IPS-20b (cell line): ENCODE results near the gene POU3F1.

Experiments
- H3K27ac ChIP-seq: one replicate; pipeline ENCODE4 v1.5.1; 2013; ENCODE audit warnings: low read length
- H3K27me3 ChIP-seq: 2 replicates; pipeline ENCODE4 v1.6.1; 2013; ENCODE audit warnings: mild to moderate bottlenecking, low read length, inconsistent platforms; ENCODE audit not compliant: insufficient read depth
- H3K36me3 ChIP-seq: 2 replicates; pipeline ENCODE4 v1.6.1; 2013; ENCODE audit warnings: low read depth, mild to moderate bottlenecking, inconsistent platforms, low read length, moderate library complexity; ENCODE audit not compliant: insufficient read depth
- H3K4me1 ChIP-seq: 2 replicates; pipeline ENCODE4 v1.6.1; 2013; ENCODE audit warnings: mild to moderate bottlenecking, control low read depth, inconsistent platforms, low read length, moderate library complexity; ENCODE audit not compliant: insufficient read depth
- H3K4me3 ChIP-seq: 2 replicates; pipeline ENCODE4 v1.5.1; 2013; ENCODE audit warnings: mild to moderate bottlenecking, low read length, inconsistent platforms
- H3K9ac ChIP-seq: 2 replicates; pipeline ENCODE4 v1.6.1; 2013; ENCODE audit warnings: low read depth, mild to moderate bottlenecking, inconsistent platforms, low read length, moderate library complexity
- H3K9me3 ChIP-seq: 2 replicates; pipeline ENCODE4 v1.6.1; 2013; ENCODE audit warnings: mild to moderate bottlenecking, low read depth, low read length, inconsistent platforms; ENCODE audit not compliant: insufficient read depth

Gene POU3F1

DNA sequence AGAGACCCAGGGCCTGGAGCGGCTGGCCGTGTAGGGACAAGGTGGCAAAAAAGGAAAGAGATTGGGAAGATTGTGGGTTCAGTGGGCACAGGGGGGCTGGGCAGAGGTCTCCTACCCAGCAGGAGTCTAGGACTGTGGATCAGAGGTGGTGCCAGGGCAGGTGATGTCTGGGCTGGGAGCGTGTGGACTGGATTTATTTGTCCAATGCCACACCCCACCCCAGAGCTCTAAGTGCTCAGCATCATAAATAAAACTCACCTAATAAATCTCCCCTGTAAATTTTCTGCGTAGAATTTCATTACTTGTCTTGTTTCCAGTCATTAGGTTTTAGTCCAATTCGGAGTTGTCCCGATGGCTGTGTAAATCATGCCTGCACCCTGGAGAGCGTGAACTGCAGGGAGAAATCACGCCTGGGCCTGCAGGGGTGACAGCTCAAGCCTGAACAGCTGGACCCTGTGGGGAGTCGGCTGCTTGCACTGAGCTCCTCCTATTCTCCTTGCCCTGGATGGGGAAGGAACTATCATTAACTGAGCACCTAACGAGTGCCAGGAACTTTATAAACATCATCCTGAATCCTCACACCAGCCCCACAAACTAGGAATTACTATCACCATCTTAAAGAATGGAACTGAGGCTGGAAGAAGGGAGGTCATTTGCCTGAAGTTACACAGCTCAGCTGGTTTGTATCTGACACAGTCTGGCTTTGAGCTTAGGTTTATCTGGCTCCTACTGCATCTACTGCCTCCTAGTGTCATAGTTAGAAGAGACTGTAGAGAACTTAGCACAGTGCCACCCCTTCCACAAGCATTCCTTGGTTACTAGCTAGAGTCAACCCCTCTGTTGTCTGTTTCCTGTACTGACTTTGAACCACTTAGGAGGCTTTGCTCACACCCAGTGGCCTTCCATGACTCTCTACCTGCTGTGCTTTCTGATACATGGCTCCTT lies 25.0 kb upstream of the POU3F1 start:
- H3K4me3 ChIP-seq = no peak overlapping the region
- no peak overlapping the region for H3K27ac ChIP-seq
- no peaks in the 10 kb centered on the region for H3K27me3 ChIP-seq
- H3K9ac ChIP-seq = no peak overlapping the region
- peaks cover 18% of the 10 kb centered on the region for H3K4me1 ChIP-seq
- no peaks in the 10 kb centered on the region for H3K36me3 ChIP-seq
- no peaks in the 10 kb centered on the region for H3K9me3 ChIP-seq

DNA sequence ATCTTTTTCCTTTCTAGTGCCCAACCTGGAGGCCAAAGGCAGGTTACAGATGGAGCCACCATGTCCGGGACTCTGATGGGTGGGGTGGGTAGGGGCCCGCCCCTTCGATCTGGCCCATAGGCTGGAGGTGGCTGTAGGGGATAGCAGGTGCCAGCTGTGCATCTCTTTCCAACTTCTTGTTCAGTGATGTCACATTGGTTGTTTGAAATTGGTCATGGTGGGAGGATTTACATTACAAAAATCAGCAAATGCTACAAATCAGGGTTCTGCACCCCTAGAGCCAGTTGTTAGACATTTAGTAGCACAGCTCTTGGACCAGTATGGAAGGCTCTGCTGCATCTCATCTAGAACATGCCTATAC lies 22.4 kb upstream of the POU3F1 start:
- H3K27me3 ChIP-seq = peaks cover 6% of the 10 kb centered on the region; the same call in 1 of the 2 replicates
- H3K4me1 ChIP-seq = peaks cover 17% of the 10 kb centered on the region
- no peak overlapping the region for H3K4me3 ChIP-seq

DNA sequence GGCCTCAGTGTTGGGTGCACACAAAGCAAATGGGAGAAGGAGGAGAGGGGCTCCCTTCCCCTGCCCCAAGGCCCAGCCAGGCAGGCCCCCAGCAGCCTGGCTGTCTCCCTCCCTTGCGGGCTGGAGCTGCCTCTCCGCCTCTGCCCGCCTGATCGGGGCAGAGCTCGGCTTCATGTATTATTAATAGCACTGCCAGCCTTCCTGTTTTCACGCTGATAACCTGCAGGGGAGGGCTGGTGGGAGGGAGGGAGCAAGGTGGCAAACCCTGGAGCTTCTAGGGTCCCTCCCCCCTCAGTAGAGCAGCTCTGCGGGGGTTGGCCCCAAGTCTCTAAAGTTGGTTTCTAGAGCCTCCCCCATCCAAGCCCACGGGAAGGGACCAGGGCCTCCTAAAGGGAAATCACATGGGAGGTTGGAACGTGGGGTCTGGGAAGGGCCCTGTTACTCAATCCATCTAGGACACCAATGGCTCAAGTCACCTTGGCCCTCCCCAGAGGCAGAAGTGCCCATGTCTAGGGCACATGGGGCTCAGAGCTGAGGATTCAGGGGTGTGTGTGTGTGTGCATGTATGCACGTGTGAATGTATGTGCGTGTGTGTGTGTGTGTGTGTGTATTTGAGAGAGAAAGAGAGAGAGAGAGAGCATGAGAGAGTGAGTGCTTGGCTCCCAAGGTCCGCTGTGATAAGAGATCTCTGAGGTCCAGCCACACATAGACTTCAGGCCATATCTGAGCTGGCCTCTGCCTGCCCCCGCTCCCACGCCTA lies 21.8 kb upstream of the POU3F1 start:
- H3K9ac ChIP-seq = no peak overlapping the region
- no peak overlapping the region for H3K4me3 ChIP-seq
- H3K4me1 ChIP-seq = peaks cover 16% of the 10 kb centered on the region
- H3K27ac ChIP-seq = no peak overlapping the region
- no peaks in the 10 kb centered on the region for H3K36me3 ChIP-seq
- peaks cover 6% of the 10 kb centered on the region; the same call in 1 of the 2 replicates for H3K27me3 ChIP-seq
- no peaks in the 10 kb centered on the region for H3K9me3 ChIP-seq

More for the DNA sequence above, 22.4 kb upstream of the POU3F1 start:
- Histone ChIP-seq H3K27ac (no peak overlapping the region), H3K36me3 (no peaks in the 10 kb centered on the region), H3K9me3 (no peaks in the 10 kb centered on the region), H3K9ac (no peak overlapping the region)

DNA sequence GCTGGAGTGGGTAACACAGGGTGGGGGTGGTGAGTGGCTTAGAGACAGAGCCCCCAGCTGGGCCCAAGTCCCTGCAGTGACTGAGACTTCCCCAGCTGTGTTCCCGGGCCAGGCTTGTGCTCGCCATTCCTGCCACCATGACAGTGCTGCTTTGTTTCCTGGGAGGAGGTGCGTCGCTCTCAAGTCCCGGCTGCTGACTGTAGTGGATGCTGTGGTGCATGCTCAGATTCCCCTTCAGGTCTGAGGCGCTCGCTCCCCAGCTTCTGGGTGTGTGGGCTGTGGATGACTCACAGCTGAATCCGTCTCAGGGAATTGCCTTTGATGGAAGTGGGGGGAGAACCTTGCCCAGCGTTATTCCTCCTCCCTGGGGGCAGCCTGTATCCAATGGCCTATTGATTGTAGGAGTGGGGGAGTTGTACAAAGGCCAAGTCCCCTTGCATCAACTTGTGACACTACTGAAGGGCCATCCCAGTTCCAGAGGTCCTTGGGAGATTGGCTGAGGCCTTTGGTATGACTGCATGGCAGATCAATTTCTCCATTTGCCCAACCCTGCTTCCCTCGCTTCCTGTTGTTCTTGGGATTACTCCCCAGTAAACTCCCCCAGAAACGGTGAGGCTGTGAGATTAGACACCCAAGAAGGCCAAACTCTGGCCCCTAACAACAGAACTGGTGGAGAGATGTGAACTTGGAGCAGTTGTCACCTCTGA lies 17.8 kb upstream of the POU3F1 start:
- peaks cover 11% of the 10 kb centered on the region for H3K4me1 ChIP-seq
- H3K36me3 ChIP-seq = no peaks in the 10 kb centered on the region
- H3K27ac ChIP-seq = no peak overlapping the region
- H3K27me3 ChIP-seq = peaks cover 6% of the 10 kb centered on the region; the same call in 1 of the 2 replicates
- H3K9ac ChIP-seq = peak overlapping the region; percentile 58; the same call in 1 of the 2 replicates
- H3K4me3 ChIP-seq = peak overlapping the region; percentile 49; the same call in 1 of the 2 replicates
- H3K9me3 ChIP-seq = no peaks in the 10 kb centered on the region

DNA sequence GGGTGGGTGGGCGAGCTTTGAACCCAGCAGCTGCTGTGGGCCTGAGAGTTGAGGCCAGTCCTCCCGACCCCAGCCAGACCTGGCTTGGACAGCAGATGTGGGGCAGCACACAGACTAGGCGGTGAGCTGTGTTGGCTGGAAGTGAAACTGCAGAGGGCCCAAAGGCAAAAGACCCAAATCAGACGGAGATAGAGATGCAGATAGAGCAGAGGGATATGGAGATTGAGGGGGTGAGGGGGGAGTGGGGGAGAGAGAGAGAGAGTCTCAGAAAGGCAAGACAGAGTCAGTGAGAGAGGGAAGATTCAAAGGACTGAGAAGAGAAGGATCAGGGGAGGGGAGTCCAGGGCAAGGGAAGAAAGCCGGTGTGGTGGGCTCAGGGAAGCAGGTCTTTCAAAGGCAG lies 17.0 kb upstream of the POU3F1 start:
- Histone ChIP-seq H3K36me3 (no peaks in the 10 kb centered on the region), H3K27me3 (peaks cover 6% of the 10 kb centered on the region; the same call in 1 of the 2 replicates), H3K9ac (peak overlapping the region; percentile 58; the same call in 1 of the 2 replicates), H3K9me3 (no peaks in the 10 kb centered on the region), H3K4me1 (peaks cover 11% of the 10 kb centered on the region), H3K27ac (no peak overlapping the region), H3K4me3 (peak overlapping the region; percentile 49; the same call in 1 of the 2 replicates)

GRCh38 chr1:38062361-38063288 lies 16.0 kb upstream of the POU3F1 start:
- H3K4me3 ChIP-seq = no peak overlapping the region
- H3K9me3 ChIP-seq = no peaks in the 10 kb centered on the region
- no peak overlapping the region for H3K27ac ChIP-seq
- peaks cover 11% of the 10 kb centered on the region for H3K4me1 ChIP-seq
- peaks cover 6% of the 10 kb centered on the region; the same call in 1 of the 2 replicates for H3K27me3 ChIP-seq
- H3K36me3 ChIP-seq = no peaks in the 10 kb centered on the region
- H3K9ac ChIP-seq = no peak overlapping the region

- Histone ChIP-seq H3K36me3 (no peaks in the 10 kb centered on the region), H3K4me1 (peaks cover 11% of the 10 kb centered on the region), H3K27me3 (peaks cover 6% of the 10 kb centered on the region; the same call in 1 of the 2 replicates), H3K27ac (no peak overlapping the region), H3K4me3 (no peak overlapping the region), H3K9ac (no peak overlapping the region), H3K9me3 (no peaks in the 10 kb centered on the region)
Observed at GRCh38 chr1:38061883-38062328, 15.3 kb upstream of the POU3F1 start.

DNA sequence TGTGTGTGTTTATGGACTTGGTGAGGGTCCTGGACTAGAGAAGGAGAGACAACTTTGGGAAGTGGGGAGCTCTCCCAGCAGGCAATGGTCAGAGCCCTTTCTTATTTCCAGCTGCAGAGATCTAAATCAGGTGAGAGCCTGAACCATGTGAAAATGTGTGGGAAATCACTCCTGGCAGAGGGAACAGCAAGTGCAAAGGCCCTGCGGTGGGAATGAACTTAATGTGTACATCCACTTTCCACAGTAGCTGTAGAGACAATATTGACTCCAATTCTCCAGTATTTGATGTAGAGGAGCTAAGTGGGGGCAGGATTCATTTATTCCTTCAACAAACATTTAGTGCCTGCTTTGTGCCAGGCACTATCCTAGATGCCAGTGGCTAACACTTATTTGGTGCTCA lies 14.7 kb upstream of the POU3F1 start:
- Histone ChIP-seq H3K4me3 (no peak overlapping the region), H3K36me3 (no peaks in the 10 kb centered on the region), H3K9ac (no peak overlapping the region), H3K27ac (no peak overlapping the region), H3K4me1 (peaks cover 11% of the 10 kb centered on the region), H3K27me3 (peaks cover 6% of the 10 kb centered on the region; the same call in 1 of the 2 replicates), H3K9me3 (no peaks in the 10 kb centered on the region)

DNA sequence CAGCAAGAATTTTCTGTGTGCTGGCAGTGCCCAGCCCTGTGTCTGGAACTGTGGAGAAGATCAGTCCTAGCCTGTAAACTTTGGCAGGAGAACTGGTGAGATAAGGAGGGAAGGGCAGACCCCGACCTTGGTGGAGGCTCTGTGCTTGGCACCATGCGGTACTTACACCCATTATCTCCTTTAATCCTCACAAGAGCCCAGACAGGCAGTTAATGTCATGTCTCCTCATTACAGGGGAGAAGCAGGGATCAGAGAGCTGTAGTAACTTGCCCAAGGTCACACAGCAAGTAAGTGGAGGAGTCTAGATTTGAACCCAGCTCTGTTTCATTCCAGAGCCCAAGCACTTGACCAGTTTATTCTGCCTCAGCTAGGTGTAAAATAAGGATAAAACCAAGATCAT lies 13.9 kb upstream of the POU3F1 start:
- Histone ChIP-seq H3K9me3 (no peaks in the 10 kb centered on the region), H3K27me3 (peaks cover 6% of the 10 kb centered on the region; the same call in 1 of the 2 replicates), H3K27ac (no peak overlapping the region), H3K9ac (no peak overlapping the region), H3K4me1 (peaks cover 11% of the 10 kb centered on the region), H3K36me3 (no peaks in the 10 kb centered on the region), H3K4me3 (no peak overlapping the region)

- Histone ChIP-seq H3K27ac (no peak overlapping the region), H3K4me3 (no peak overlapping the region), H3K36me3 (no peaks in the 10 kb centered on the region)
Observed at GRCh38 chr1:38059635-38060250, 13.2 kb upstream of the POU3F1 start.

More at GRCh38 chr1:38059635-38060250, 13.2 kb upstream of the POU3F1 start:
- Histone ChIP-seq H3K9me3 (no peaks in the 10 kb centered on the region), H3K9ac (no peak overlapping the region), H3K4me1 (peaks cover 11% of the 10 kb centered on the region), H3K27me3 (peaks cover under 1% of the 10 kb centered on the region; the same call in 1 of the 2 replicates)
